ENCODE data around the gene JARID2. TPM values are rescaled to one million over a fixed set of nuclear protein-coding genes. Genes with fewer than 3 reads are reported as not detected.

Gene JARID2
- total RNA-seq, 1 experiment from 2014 or later, result 21.0 TPM

- H3K4me3 Mint-ChIP-seq (ENCODE audit: unreplicated experiment), result no peak overlapping the region
- ChIA-PET CTCF (no interaction called here), POLR2A (no interaction called here)
Observed at GRCh38 chr6:15569035-15569995, 323.4 kb downstream of the JARID2 start.

GRCh38 chr6:15570171-15570570 is 324.3 kb downstream of the JARID2 start:
- H3K4me1 Mint-ChIP-seq (ENCODE audit: insufficient read depth, unreplicated experiment), result no peaks in the 10 kb centered on the region
- H3K36me3 Mint-ChIP-seq (ENCODE audit: insufficient read depth, unreplicated experiment), result peaks cover 7% of the 10 kb centered on the region
- DNase-seq (ENCODE audit: unreplicated experiment), result no peak
- H3K9me3 Mint-ChIP-seq (ENCODE audit: unreplicated experiment), result no peaks in the 10 kb centered on the region
- no peak overlapping the region for H3K27ac Mint-ChIP-seq (ENCODE audit: low read depth, unreplicated experiment)
- H3K27me3 Mint-ChIP-seq (ENCODE audit: insufficient read depth, unreplicated experiment), result no peaks in the 10 kb centered on the region
- POLR2A ChIA-PET, result no interaction called here
- BruUV-seq (replicated peaks), result no TSS peak
- H3K4me3 Mint-ChIP-seq (ENCODE audit: unreplicated experiment), result no peak overlapping the region
- TF ChIP-seq CTCF (IDR thresholded peaks at IDR 0.05; ENCODE audit: unreplicated experiment), result no peak
- CTCF ChIA-PET, result interaction anchor here (1.4 kb wide), 1 partner anchor 38 kb away, joined by 3 read pairs; no protein-coding TSS in a partner anchor
- intact Hi-C loops (cut with micrococcal nuclease), result no loop called here

More at GRCh38 chr6:15569035-15569995, 323.4 kb downstream of the JARID2 start:
- no peak for DNase-seq (ENCODE audit: unreplicated experiment)
- peaks cover 7% of the 10 kb centered on the region for H3K36me3 Mint-ChIP-seq (ENCODE audit: insufficient read depth, unreplicated experiment)
- no peaks in the 10 kb centered on the region for H3K27me3 Mint-ChIP-seq (ENCODE audit: insufficient read depth, unreplicated experiment)
- intact Hi-C loops (cut with micrococcal nuclease), result no loop called here
- no peaks in the 10 kb centered on the region for H3K9me3 Mint-ChIP-seq (ENCODE audit: unreplicated experiment)
- TF ChIP-seq CTCF (IDR thresholded peaks at IDR 0.05; ENCODE audit: unreplicated experiment), result no peak
- H3K4me1 Mint-ChIP-seq (ENCODE audit: insufficient read depth, unreplicated experiment), result no peaks in the 10 kb centered on the region
- no TSS peak for BruUV-seq (replicated peaks)
- H3K27ac Mint-ChIP-seq (ENCODE audit: low read depth, unreplicated experiment), result no peak overlapping the region
